ENCODE measurements around the gene LMX1B.
A peak's percentile ranks its signal among the peaks of the same experiment; 100 is the strongest.

Gene LMX1B

GRCh38 chr9:126612326-126612812 lies 1.4 kb upstream of the LMX1B start:
- TF ChIP-seq PPARA (CRISPR knock-in tag; IDR thresholded peaks at IDR 0.05; ENCODE audit: borderline replicate concordance): no peak
- TF ChIP-seq ISL1 (CRISPR knock-in tag; IDR thresholded peaks at IDR 0.05): no peak
- no peak for TF ChIP-seq SNAI2 (CRISPR knock-in tag; IDR thresholded peaks at IDR 0.05)
- TF ChIP-seq POU6F1 (CRISPR knock-in tag; IDR thresholded peaks at IDR 0.05; ENCODE audit: borderline replicate concordance, low read depth): no peak
- TF ChIP-seq ZC3H10 (CRISPR knock-in tag; IDR thresholded peaks at IDR 0.05): no peak
- TF ChIP-seq ZNF8 (CRISPR knock-in tag; IDR thresholded peaks at IDR 0.05): no peak
- no peak for TF ChIP-seq TSHZ2 (CRISPR knock-in tag; IDR thresholded peaks at IDR 0.05)
- TF ChIP-seq BACH2 (CRISPR knock-in tag; IDR thresholded peaks at IDR 0.05; ENCODE audit: borderline replicate concordance): no peak
- no peak for TF ChIP-seq PATZ1 (CRISPR knock-in tag; IDR thresholded peaks at IDR 0.05; ENCODE audit: borderline replicate concordance)
- TF ChIP-seq ZNF70 (CRISPR knock-in tag; IDR thresholded peaks at IDR 0.05): no peak
- TF ChIP-seq ARNTL (CRISPR knock-in tag; IDR thresholded peaks at IDR 0.05; ENCODE audit: borderline replicate concordance, low read depth): no peak
- no peak for TF ChIP-seq ZNF565 (CRISPR knock-in tag; conservative IDR thresholded peaks at IDR 0.05; ENCODE audit: low read depth)
- no peak for TF ChIP-seq CSDC2 (CRISPR knock-in tag; IDR thresholded peaks at IDR 0.05)
- ATAC-seq: peak; percentile 14

- TF ChIP-seq TSHZ2 (CRISPR knock-in tag; IDR thresholded peaks at IDR 0.05): no peak
- TF ChIP-seq ISL1 (CRISPR knock-in tag; IDR thresholded peaks at IDR 0.05): no peak
- no peak for TF ChIP-seq ZNF8 (CRISPR knock-in tag; IDR thresholded peaks at IDR 0.05)
- no peak for ATAC-seq
Measured at GRCh38 chr9:126612813-126613641, 701 bp upstream of the LMX1B start.

- ATAC-seq: no peak
Measured at GRCh38 chr9:126614088-126614454, 343 bp downstream of the LMX1B start.

More at GRCh38 chr9:126614088-126614454, 343 bp downstream of the LMX1B start:
- TF ChIP-seq CREB5 (CRISPR knock-in tag; IDR thresholded peaks at IDR 0.05; ENCODE audit: low read depth) (no peak), POU6F1 (CRISPR knock-in tag; IDR thresholded peaks at IDR 0.05; ENCODE audit: borderline replicate concordance, low read depth) (no peak), TOX (CRISPR knock-in tag; IDR thresholded peaks at IDR 0.05; ENCODE audit: borderline replicate concordance) (no peak), ZNF8 (CRISPR knock-in tag; IDR thresholded peaks at IDR 0.05) (no peak), RARB (CRISPR knock-in tag; IDR thresholded peaks at IDR 0.05) (no peak), GLIS3 (CRISPR knock-in tag; IDR thresholded peaks at IDR 0.05) (no peak)

All from SK-N-SH treated with all-trans-retinoic acid at 6 μM for 48 hours (cell line).